ENCODE data around the gene PRKCSH.
"Not testable (repeated sequence)": the region's sequence is repeated elsewhere in the genome, so short reads cannot be mapped to it uniquely, and the experiment has no call there.

PRKCSH gene

DNA sequence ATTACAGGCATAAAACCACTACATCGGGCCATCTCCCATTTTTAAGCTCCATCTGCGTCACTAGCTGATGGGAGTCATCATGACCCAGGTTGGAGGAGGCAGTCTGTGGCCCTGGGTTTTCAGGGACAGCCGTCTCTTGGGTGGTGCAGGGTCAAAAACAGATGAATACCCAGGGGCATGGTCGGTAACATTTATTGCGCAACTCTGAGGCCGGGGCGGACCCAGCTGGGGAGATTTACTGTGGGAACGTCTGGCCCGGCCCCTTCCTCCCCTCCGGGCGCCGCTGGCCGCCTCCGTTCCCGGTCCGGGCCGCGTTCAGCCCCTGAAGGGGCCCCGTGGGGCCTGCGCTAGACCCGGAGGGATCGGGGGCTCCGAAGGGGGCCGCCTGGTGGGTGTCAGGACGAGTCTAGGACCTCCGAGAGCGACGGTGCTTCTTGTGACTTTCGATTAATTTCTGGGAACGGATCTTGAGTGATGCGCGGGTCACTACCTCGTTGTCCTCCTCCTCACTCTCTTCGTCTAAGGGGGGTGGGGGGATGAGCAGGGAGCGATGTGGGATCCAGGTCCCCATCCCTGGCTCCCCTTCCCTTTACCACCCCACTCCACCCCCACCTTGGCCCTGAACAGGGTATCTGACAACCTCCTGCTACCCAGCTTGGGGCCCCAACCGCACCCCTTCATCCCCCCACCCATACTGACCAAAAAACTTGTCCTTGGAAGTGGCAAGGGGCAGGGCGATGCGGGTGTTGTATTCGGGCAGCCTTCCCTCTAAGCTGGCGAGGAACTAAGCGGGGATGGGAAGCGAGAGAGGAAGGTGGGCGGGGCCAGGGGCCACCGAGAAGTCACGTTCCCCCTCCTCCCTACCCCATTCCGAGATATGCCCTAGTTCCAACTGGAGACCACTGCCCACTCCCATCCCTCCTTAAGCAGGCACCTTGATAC, 14.7 kb upstream of the PRKCSH start:
- peak; percentile 70 for DNase-seq (ENCODE audit: low spot score)

DNA sequence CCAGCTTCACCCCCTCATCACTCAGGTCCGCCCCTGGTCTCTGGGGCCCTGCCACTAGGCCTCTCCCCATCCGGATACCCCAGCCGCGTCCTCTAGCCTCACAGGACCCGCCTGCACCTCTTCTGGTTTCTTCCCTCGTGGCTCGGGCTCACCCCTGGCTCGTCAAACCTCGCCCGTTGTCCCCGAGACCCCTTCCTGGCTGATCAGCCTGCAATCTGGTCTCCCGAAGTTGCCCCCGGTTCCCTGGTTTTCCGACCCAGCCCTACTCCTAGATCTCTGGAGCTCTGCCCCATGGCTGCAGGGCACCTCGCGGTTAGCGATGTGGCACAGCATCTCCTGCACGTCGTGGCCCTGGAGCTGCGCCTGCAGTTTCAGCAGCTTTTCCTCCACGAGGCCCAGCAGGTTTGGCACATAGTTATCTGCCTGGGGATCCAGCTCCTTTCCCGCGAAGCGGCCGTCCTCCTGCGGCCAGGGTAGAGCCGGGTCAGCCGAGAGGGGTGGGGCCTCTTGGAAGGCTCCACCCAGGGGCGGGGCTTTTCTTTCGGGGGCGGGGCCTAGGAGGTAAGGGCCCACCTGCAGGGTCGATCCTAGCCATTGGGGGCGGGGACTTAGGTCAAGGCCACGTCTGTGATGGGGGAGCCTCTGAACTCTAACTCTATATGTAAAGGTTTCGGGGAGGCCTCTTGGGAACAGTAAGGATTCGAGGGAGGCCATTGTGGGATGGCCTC, 13.9 kb upstream of the PRKCSH start:
- DNase-seq (ENCODE audit: low spot score), result peak; percentile 72

DNA sequence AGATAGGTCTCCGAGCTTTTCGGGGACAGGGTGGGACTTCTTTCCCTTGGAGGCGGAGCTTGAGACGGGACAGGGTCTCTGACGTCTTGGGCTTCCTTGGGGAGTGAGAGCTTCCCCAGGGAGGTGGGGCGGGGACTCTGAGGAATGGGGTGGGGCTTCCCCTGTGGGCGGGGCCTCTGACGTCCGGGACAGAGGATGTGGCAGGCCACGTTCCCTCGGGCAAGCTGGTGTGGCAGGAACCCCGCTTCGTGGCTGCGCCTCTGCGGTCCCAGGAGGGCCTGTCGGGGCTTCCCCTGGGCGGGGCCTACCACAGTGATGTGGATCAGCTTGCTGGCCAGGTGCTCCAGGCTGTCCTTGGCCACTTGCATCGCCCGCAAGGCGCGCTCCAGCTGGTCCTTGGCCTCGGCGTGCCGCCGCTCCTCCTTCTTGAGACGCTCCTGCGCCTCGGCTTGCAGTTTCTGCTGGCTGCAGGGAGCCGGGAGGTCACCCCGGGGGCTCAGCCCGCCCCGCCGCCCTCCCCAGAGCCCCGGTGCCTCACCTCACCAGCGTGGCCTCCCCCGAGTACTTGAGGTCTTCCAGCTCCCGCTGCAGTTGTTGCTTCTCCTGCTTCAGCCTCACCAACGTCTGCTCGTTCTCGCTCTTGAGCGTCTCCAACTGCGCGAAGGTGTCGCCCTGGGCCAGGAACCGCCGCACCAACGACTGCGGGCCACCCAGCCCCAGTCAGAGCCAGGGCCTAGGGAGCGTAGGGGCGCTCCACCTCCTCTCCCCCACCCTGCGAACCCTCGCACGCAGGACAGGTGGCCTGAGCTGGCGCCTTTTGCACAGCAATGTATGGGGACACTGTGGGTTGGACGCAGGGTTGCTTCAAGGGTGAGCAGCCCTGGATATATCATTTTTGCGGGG, 13.0 kb upstream of the PRKCSH start:
- no peak for DNase-seq (ENCODE audit: low spot score)

DNA sequence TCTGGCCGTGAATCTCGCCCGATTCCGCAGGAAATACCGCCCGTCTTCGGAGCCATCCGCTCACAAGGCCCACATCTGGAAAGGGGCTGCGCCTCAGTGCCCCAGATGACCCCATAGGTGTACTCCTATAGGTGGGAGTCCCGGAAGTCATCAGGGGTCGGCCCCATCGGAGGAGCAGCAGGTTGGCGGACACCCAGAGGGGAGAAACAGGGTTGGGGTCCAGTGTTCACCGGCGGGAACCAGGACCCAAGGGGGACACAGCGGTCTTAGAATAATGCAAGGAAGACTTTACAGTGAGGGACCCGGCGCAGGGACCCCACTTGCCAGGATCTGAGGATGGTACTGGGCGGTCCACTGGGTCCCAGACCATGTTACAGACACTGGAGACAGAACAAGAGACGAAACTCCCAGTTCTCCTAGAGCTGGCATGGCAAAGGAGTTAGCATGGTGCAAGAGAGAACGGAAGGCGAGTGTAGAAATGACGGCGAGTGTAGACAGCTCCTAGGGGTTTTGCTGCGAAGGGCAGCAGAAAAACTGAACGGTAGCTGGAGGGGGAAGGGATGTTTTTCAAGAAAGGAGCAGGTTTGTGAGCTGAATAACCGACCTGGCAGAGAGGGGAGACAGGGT, 12.2 kb upstream of the PRKCSH start:
- no peak for DNase-seq (ENCODE audit: low spot score)

DNA sequence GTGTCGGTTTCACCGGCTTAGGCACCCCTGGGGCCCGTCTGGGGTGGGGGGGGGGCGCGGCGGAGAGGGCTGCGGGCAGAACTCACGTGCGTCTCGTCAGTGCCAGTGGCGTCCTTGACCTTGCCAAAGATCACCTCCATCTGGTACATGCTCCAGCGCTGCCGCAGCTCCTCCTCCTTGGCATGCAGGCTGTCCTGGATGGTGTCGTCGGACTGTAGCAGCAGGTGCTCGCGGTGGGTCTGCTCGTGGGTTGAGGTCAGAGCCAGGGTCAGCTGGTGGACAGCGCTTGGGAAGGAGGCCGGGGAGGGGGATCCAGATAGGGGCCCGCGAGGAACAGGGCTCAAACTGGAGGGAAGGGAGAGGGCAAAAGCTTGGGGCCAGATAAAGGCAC, 11.6 kb upstream of the PRKCSH start:
- DNase-seq (ENCODE audit: low spot score), result no peak

DNA sequence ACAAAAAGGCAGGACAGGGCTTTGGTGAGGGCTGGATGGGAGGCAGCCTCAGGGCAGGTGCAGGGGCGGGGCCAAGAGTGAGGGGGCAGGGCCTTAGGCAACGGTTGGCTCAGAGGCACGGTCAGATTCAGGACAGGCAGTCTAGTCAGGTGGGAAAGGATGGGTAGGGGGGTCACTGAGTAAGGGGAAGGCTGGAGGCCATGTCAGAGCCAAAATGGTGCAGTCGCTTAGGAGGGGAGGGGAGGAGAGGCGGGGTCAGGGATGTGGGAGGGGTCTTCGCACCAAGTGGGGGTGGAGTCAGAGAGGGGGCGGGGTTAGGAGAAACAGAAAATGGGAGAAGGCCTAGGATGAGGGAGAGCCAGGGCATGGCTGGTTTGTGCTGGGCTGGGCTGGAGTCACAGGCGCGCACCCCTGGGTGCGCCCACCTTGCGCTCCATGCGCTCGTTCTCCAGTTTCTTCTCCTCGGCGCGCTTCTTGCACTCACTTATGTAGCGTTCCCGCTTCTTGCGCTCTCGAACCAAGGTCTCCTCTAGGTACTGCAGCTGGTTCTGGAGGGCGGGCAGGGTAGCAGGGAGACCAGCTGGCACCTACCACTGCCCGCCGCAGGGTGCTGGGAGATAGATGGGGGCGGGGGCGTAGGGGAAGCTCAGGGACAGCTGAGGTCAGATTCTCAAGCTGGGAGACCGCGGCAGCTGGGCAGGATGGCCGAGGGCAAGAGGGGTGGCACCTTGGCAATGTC, 9.5 kb upstream of the PRKCSH start:
- no peak for DNase-seq (ENCODE audit: low spot score)

DNA sequence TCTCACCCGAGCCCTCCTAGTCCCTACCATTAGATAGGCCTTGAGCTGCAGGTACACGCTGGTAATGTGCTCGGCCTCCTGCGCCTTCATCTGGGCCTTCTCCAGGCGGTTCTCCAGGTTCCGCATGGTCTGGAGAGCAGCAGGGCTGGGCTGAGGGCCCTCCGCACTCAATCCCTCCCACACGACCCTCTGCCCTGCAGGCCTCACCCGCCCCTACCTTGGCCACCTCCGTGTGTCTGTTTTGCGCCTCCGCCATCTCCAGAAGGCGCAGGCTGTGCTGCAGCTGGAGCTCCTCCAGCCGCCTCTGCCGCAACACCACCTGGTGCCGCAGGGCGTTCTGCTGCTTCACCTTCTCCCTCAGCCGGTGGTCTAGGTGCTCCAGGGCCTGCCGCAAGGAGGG, 8.8 kb upstream of the PRKCSH start:
- no peak for DNase-seq (ENCODE audit: low spot score)

DNA sequence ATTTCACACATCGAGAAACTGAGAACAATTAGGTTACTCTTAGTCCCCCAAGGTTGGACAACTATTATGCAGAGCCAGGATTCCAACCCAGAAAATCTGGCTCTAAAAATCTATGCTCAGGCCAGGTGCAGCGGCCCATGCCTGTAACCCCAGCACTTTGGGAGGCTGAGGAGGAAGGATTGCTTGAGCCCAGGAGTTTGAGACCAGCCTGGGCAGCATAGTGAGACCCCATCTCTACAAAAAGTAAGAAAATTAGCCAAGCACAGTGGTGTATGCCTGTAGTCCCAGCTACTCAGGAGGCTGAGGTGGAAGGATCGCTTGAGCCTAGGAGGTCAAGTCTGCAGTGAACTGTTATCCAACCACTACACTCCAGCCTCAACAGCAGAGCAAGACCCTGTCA, 1.9 kb upstream of the PRKCSH start:
- not testable (repeated sequence) for DNase-seq (ENCODE audit: low spot score)

DNA sequence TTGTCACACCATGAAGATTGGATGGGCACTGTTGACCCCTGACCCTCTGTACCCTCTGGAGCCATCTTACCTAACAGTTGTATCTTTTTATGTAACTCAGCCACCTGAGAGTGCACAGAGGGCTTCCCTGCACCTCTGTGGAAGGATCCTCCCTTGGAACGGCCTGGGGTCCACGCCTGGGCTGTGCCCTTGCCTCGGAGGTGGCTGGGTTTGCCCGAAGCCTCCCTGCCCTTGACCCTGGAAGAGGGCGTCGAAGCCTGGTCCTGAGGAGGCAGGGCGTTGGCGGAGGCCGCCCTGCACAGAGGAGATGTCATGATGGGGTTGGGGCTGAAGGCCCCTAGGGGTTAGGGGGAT, 755 bp upstream of the PRKCSH start:
- no peak for DNase-seq (ENCODE audit: low spot score)

DNA sequence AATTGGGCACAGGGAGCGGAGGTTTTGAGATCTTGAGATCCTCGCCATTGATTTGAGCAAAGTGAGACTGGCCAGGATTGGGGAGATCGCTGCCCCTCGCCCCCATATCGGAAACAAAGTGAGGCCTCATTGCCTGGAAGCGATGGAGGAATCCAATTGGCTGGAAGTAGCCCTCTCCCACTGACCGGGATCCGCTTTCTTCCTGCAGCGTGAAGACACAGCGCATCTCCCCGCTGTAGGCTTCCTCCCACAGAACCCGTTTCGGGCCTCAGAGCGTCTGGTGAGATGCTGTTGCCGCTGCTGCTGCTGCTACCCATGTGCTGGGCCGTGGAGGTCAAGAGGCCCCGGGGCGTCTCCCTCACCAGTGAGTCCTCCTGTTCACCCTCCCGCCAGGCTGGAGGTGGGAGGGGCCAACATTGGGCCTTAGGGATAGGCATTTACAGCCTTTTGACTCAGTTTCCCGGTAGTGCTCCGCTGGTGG, 438 bp downstream of the PRKCSH start:
- no peak for DNase-seq (ENCODE audit: low spot score)

DNA sequence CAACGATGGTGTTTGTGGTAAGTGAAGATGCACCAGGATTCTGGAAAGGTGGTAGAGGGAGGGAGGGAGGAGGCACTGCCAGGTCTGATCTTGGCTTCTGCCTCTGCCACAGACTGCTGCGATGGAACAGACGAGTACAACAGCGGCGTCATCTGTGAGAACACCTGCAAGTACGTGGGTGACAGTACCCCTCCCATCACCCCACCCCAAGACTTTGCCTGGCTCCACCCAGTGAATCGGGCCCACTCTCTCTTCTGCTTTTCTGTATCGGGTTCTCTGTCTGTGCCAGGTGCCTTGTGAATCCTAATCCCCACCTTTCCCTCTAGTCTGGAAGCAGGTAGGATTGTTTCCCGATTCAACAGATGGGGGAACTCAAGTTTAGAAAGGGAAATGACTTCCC, 2.5 kb downstream of the PRKCSH start:
- DNase-seq (ENCODE audit: low spot score), result no peak

DNA sequence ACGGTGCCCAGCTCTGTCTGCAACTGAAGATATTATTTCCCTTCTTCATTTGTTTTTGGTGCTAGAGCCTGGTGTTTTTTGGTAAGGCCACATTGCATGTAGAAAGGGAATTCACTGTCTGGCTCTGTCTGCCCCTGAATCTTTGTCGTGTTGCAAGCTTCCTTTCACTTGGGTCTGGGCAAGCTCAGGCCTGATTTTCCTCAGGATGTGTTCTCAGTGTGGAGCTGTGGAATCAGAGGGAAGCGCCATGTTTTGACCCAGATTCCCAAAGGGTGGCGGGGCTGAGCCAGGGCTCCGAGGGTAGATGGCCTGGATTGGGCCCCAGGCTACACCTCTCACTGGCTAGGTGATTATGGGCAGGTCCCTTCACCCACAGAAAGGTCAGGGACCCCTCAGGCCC, 8.6 kb downstream of the PRKCSH start:
- DNase-seq (ENCODE audit: low spot score), result no peak

DNA sequence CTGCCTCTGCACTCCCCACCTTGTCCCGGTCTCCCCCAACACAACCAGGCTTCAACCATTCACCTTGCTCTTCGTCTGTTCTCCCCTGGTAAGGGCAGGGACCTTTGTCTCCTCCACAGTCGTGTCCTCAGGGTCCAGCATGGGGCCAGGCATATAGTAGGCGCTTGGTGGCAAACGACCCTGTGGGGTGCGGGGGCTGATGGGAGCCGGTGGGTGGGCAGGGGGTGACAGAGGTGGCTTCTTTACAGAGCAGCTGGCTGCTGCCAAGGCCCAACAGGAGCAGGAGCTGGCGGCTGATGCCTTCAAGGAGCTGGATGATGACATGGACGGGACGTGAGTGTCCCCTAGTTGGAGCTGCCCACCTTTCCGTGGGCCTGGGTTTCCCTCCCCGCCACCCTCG, 9.7 kb downstream of the PRKCSH start:
- no peak for DNase-seq (ENCODE audit: low spot score)

DNA sequence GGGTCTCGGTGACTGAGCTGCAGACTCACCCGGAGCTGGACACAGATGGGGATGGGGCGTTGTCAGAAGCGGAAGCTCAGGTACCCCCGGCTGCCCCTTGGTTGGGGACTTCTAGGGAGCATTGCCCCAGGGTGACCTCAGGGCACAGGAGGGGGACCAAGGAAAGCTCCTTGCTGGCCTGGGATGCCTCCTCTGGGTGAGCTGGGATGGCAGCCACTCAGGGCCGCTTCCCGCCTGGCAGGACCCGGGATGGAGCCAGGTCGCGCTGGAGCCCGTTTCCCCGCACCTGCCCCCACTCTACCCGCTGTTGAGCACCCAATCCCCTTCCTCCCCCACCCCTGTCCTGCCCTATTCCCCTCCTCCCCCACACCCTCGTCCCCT, 10.8 kb downstream of the PRKCSH start:
- DNase-seq (ENCODE audit: low spot score), result no peak

DNA sequence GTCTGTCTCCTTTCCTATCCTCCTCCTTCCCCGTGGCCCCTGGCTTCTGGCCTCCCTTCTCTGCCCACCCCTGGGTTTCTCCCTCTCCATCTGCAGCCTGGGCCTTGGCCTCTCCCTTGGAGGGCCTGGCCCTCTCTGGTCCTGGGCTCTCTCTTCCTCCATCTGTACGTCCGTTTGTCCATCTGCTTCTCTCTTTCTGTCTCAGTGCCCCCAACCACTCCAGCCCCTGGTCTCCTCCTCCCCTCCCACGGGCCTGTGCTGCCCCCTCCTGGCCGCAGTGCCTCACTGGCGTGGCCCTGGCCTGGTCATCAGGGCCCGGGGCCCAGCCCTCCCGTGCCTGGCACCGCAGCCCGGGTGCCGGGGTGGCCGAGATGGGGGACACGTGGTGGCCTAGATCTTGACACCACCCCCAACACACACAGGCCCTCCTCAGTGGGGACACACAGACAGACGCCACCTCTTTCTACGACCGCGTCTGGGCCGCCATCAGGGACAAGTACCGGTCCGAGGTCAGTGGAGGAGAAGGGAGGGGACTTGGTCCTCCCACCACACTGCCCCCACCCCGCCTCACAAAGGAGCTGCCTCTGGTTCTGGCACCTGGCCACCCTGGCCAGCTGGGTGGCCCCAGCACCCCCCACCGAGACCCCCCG, 11.3 kb downstream of the PRKCSH start:
- DNase-seq (ENCODE audit: low spot score), result peak; percentile 86

DNA sequence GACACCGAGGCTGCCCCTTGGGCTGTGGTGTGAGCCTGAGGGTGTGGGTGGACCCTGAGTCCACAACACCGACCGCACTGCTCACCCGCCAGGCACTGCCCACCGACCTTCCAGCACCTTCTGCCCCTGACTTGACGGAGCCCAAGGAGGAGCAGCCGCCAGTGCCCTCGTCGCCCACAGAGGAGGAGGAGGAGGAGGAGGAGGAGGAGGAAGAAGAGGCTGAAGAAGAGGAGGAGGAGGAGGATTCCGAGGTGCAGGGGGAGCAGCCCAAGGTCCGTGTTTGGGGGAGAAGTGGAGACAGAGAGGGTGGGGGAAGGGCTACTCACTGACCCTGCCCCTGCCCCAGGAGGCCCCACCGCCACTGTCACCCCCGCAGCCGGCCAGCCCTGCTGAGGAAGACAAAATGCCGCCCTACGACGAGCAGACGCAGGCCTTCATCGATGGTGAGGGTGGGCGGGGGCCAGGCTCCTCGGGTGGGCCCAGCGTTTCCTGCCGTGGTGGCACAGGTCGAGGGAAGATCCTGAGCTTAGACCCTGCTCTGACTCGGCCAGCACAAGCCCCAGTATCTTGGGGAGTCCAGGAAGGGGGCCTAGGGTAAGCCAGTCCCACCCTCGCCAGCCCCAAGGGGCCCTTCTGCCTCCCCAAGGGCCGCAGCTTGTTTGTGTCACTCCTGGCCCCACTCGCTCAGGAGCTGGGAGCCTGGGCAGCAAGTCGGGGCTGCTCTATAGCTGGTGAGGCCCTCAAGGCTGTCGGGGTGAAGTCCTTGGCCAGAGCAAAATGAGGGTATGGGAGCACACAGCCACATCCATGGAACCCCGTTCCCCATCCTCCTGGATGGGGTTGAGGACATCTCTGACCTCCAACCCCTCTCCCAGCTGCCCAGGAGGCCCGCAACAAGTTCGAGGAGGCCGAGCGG, 12.2 kb downstream of the PRKCSH start:
- no peak for DNase-seq (ENCODE audit: low spot score)

DNA sequence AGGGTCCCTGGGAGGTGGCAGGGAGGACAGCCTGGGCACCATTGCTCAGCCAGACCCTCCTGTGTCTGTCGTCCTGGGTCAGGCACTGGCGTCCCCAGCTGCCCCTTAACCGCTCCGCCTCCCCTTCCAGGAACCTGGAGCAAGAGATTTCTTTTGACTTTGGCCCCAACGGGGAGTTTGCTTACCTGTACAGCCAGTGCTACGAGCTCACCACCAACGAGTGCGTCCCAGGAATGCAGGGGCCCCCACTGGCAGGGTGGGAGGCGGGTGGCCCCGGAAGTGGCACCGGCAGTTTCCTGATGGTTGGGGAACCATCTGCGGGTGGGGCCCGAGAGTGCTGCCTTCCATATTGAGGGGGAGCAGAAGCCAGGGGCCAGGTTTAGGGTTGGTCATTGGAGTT, 13.0 kb downstream of the PRKCSH start:
- DNase-seq (ENCODE audit: low spot score), result no peak

DNA sequence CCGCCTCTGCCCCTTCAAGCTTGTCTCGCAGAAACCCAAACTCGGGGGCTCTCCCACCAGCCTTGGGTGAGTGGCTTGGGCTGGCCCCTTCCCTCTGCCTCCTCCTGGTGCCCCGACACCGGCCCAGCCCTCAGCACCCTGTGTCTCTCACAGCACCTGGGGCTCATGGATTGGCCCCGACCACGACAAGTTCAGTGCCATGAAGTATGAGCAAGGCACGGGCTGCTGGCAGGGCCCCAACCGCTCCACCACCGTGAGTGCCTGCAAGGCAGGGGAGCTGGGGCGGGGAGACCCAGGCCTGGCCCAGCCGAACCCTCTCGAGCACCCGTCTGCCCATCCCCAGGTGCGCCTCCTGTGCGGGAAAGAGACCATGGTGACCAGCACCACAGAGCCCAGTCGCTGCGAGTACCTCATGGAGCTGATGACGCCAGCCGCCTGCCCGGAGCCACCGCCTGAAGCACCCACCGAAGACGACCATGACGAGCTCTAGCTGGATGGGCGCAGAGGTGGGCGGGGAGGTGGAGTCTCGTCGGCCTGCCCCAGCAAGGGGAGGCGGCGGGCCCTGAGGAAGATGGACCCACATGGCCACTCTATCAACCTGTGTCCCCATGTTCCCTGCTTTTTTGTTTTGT, 13.6 kb downstream of the PRKCSH start:
- DNase-seq (ENCODE audit: low spot score), result no peak

Measured in HuH-7.5 (cell line).